Stimulated activated CD8-positive, alpha-beta memory T cell treated with anti-CD3 and anti-CD28 coated beads, Interleukin-4, amount 100 ng/mL, for 1 hour (primary cell): ENCODE data around the gene LRP10.

Experiments used
- DNase-seq, 2 donors: peaks; one replicate each; pipeline ENCODE4 v3.0.0-alpha.2; 2020; ENCODE audit warnings: low read depth in 2 of 2, low spot score in 1 of 2

LRP10 gene

DNA sequence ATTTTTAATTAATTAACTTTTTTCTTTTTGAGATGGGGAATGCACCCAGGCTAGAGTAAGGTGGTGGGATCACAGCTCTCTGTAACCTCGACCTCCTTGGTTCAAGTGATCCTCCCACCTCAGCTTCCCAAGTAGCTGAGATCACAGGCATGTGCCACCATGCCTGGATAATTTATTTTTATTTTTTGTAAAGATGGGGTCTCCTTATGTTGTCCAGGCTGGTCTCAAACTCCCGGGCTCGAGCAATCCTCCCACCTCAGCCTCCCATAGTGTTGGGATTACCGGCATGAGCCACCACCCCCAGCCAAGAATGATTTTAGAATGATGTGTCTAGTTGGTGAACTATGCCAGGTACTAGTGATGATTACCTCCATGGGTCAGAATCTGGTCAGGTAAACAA lies 6.6 kb upstream of the LRP10 start:
- no peak for DNase-seq

DNA sequence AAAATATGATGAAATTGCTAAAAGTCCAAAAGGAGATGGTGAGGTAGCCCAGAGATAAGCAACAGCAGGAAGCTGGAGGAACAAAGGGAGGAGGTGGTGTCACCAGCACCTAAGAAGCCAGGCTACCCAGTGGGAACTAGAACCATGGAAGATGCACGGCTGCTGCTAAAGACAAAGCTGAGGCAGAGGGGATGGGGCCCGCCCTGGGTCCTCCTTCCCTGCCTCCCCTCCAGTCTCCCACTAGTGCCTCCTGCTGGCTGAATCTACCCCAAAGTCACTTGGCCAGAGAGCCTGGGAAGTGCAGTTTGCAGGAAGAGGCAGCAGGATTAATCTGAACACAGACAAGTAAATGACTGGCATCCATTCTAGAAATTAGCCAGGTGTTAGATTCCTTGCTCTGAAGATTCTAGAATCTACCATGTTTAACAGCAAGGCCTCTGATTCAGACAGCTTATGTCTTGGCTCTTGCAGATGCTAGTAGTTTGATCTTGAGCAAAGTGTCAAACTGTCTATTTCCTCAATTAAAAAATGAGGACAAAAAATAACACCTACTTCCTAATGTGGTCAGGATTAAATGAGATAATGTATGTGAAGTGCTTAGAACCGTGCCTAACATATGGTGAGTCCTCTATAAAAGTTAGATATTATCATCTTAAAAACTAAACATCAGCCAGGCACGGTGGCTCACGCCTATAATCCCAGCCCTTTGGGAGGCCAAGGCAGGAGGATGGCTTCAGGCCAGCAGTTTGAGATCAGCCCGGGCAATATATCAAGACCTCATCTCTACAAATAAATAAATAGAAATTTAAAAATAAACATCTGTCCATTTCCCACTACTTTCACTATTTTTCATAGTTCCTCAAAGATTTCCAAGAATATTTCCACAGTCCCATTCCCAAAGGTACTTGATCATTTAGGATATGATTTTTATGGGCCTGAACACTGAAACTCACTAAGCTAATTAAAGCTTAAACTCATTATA lies 5.8 kb upstream of the LRP10 start:
- DNase-seq = no peak

DNA sequence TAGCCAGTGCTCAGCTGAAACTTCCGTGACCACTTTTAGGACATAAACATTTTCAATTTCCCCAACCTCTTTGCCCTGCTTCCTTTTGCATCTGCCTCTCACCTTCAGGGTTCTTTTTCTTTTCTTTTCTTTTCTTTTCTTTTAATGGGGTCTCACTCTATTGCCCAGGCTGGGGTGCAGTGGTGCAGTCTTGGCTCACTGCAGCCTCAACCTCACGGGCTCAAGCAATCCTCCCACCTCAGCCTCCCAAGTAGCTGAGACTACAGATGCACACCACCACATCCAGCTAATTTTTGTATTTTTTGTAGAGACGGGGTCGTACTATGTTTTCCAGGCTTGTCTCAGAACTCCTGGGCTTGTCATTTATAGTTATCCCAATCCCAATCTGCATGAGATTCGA lies 4.7 kb upstream of the LRP10 start:
- DNase-seq = no peak

DNA sequence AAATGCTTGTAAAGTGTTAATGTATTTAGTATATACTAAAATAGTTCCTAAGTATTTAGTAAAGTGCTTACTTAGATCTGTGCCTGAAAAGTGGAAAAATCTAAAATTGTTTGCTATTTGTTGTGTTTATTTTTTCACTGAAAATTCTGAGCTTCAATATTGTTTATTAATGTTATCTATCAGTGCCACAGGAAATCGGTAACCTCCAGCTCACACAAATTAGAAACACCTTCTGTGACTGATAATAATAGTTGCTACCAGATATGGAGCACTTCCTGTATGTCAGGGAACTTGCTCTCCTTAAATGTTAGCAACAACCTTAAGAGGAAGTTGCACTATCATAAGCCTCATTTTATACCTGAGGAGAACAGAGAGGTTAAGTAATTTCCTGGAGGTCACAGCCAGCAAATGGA lies 723 bp upstream of the LRP10 start:
- no peak for DNase-seq

DNA sequence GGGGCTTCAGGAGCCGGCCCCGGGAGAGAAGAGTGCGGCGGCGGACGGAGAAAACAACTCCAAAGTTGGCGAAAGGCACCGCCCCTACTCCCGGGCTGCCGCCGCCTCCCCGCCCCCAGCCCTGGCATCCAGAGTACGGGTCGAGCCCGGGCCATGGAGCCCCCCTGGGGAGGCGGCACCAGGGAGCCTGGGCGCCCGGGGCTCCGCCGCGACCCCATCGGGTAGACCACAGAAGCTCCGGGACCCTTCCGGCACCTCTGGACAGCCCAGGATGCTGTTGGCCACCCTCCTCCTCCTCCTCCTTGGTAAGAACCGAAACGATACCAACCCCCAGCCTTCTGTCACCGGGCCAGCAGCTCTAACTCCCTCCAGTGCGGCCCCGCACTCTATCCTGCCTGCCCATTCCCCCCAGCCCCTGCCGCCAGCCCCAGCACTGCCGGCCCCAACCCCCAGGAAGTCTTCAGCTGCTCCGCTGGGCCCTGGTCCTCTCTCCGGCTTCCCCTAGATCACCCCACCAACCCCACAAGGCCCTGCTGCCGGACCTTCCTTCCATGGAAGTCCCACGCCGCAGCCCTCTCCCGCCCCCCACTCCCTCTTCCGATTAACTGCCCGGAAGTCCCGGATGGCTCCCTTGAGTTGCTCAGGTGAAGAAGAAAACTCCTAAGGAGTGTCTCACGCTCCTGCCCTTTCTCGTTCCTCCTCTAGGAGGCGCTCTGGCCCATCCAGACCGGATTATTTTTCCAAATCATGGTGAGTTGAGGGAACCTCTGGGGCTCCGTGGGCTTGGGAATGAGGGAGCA lies 693 bp downstream of the LRP10 start:
- peak; percentile 39 to 46 for DNase-seq

DNA sequence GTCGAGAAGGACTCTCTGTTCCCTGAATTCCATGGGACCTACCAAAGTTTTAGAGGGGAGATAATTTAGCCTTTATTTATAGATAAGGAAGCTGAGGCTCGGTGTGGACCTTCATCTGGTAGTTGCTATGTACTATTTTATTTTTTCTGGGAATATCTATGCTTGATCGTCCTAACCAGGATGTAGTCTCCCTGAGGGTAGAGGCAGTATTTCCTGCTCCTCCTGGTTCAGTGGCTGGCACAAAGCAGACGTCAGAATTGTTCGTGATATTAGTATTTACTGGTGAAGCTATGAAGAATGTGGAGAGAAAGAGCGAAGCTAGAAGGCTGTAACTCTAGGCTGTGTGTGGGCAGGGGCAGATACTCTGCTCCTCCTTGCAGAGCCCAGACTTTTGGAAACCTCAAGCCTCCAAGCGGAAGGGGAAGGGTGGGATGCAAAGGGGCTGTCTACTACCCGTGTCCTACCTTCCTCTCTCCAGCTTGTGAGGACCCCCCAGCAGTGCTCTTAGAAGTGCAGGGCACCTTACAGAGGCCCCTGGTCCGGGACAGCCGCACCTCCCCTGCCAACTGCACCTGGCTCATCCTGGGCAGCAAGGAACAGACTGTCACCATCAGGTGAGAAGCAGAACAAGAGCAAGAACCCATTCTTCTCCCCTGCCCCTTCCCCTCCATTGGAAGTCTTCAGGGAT lies 1.4 kb downstream of the LRP10 start:
- DNase-seq = no peak

DNA sequence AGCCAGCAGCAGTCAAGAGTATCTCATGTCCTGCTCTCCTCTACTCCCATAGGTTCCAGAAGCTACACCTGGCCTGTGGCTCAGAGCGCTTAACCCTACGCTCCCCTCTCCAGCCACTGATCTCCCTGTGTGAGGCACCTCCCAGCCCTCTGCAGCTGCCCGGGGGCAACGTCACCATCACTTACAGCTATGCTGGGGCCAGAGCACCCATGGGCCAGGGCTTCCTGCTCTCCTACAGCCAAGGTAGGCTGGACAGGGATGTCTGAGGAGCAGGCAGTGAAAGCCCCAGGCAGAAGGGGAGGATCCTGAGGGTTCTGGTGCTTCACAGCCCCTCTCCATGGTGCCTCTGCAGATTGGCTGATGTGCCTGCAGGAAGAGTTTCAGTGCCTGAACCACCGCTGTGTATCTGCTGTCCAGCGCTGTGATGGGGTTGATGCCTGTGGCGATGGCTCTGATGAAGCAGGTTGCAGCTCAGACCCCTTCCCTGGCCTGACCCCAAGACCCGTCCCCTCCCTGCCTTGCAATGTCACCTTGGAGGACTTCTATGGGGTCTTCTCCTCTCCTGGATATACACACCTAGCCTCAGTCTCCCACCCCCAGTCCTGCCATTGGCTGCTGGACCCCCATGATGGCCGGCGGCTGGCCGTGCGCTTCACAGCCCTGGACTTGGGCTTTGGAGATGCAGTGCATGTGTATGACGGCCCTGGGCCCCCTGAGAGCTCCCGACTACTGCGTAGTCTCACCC lies 3.6 kb downstream of the LRP10 start:
- no peak for DNase-seq

DNA sequence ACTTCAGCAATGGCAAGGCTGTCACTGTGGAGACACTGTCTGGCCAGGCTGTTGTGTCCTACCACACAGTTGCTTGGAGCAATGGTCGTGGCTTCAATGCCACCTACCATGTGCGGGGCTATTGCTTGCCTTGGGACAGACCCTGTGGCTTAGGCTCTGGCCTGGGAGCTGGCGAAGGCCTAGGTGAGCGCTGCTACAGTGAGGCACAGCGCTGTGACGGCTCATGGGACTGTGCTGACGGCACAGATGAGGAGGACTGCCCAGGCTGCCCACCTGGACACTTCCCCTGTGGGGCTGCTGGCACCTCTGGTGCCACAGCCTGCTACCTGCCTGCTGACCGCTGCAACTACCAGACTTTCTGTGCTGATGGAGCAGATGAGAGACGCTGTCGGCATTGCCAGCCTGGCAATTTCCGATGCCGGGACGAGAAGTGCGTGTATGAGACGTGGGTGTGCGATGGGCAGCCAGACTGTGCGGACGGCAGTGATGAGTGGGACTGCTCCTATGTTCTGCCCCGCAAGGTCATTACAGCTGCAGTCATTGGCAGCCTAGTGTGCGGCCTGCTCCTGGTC lies 4.3 kb downstream of the LRP10 start:
- DNase-seq = no peak

DNA sequence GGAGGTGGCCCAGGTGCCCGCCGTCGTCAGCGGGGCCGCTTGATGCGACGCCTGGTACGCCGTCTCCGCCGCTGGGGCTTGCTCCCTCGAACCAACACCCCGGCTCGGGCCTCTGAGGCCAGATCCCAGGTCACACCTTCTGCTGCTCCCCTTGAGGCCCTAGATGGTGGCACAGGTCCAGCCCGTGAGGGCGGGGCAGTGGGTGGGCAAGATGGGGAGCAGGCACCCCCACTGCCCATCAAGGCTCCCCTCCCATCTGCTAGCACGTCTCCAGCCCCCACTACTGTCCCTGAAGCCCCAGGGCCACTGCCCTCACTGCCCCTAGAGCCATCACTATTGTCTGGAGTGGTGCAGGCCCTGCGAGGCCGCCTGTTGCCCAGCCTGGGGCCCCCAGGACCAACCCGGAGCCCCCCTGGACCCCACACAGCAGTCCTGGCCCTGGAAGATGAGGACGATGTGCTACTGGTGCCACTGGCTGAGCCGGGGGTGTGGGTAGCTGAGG lies 5.5 kb downstream of the LRP10 start:
- no peak for DNase-seq

DNA sequence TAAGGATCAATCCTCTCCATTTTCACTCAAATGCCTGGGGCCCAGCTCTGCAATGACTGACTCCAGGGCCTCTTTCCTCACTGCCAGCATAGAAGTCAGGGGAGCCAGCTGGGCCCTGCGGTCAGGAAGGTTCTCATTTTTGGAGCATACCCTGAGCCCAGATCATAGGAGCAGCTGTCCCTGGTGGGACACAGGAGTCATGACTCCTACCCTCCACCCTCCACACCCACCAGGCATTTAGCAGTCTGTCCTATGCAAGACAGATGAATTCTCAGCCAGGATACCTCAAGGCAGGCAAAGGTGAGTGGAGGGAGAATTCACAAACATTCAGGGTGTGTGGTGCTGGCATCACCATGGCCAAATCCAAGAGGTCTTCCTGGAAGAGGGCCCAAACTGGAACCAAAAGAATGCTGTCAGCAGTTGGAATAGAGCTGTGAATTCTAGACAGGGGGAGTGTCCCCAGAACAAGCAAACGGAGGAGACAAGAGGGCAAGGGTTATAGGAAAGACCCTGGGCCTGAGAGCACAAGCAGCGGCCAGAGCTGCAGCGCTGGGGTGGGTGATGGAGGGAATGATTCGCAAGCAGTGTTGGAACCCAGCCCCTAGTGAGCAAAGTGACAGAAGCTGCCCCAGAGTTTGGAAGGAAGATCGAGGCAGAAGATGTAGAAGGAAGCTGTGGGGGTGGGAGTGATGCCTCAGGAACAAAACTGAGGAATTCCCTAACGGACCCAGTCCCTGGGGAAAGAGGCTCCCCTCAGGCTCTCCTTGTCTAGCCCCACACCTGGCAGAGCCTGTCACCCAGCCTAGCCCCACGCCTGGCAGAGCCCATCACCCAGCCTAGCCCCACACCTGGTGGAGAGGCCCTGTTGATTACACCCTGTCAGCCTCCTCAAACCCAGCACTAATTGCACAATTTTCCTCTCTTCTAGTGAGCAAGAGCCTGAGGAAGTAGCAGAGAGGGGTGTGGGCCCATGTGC lies 7.0 kb downstream of the LRP10 start:
- no peak for DNase-seq

DNA sequence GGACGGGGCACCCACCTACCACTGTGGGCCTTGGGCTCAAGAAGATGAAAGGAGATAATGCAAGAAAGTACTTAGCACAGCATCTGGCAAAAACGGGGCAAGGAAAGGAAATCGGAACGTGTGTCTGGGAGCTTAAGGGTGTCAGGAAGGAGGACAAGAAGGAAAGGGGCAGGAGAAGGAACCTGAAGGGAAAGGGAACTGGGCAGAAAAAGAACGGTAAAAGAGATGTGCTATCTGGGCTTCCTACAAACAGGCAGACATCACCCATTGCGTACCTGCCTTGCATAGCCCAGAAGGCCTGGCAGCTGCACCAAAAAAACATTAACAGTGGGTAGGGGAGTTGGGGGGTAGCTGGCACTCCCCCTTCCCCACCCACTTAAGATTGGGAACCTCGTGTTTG lies 10.5 kb downstream of the LRP10 start:
- DNase-seq = no peak

DNA sequence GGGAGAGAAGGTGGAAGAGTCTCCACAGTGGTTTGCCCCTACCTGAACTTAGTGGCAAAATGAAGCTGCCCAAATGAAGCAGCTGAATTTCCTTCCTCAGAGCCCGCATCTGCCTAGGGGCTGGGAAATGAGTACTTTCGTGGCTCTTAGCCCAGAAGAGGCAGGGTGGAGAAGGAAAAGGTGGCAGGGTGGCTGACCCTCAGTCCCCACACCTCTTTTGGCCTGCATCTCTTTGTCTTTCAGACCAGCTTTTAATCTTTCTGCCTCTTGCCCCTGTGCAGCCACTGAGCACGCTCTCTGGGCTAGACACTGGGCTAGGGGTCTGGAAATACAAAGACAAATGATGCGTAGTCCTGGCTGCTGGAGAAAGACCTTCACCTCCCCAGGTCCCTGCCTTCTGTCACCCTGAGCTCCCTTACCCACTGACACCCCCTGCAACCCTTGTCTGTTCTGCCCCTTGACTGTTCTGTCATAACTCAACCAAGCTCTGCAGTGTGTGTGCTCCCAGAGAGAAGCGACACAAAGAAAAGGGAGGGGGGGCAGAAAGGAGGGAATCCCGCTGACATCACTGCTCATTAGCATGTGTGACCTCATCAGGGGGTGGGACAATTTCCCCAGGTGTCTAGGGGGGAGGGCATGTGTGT lies 11.1 kb downstream of the LRP10 start:
- DNase-seq = no peak

DNA sequence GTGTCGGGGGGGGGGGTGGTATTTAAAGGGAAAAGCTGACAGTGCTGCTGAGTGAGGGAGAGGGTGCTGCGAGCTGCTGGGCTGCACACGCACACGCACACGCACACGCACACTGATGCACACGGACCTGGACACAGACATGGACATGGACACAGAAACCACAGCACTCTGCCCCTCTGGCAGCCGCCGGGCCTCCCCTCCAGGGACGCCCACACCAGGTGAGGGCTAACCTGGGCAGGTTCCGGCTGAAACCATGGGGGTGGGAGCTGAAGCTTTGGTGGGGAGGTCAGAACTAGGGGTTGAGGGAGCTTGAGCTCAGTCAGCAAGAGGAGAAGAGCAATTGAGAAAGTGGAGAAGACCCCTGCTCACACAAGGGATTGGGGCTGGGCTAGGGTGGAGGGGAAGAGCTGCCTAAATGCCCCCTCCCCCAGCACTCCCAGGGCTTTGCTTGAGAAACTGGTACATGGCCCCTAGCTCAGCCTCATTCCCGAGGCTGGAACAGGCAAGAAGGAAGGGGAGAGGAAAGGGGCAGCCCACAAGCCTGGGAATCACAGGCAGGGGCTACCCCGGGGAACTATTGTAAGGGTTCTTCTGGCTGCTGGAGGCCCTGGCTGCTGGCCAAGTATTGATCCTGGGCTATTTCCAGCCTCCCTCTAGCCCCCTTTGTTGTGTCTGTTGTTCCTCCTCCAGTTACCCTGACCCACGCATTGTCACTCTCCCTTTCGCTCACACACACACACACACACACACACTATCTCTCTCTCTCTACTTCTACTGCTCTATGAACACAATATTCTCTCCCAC lies 11.8 kb downstream of the LRP10 start, which contains the start of gene REM2:
Gene REM2 (plus strand): TSS at position 50 of the 804 bp plus-strand sequence. CDS start 66 bp downstream, at position 116.
- DNase-seq = no peak

DNA sequence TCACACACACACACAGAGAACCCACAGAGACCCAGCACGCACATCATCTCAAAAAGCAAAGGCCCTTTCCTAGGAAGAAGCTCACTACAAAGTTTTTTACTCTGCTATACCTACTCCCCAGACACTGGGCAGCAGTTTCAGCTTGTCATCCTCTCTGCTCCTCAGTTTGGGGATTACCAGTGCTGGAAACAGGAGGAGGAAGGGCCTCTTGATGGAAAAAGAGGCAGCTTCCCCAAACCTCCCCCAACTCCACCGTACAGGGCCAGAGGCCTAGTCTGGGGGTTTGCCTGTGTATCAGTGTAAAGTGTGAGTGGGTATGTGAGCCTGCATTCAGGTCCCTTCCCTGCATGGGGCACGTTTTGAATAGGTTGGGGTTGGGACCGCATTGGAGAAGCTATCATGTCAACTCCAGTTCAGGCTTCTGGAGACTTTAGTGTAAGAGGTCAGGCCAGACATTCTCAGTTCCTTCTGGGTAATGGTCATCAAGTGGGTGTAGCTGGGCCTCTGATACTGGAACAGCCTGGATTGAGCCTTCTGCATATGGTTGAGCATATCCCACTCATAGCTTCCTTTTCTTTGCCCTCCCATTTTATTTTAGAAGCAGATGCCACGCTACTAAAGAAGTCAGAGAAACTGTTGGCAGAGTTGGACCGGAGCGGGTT lies 12.7 kb downstream of the LRP10 start:
- no peak for DNase-seq

DNA sequence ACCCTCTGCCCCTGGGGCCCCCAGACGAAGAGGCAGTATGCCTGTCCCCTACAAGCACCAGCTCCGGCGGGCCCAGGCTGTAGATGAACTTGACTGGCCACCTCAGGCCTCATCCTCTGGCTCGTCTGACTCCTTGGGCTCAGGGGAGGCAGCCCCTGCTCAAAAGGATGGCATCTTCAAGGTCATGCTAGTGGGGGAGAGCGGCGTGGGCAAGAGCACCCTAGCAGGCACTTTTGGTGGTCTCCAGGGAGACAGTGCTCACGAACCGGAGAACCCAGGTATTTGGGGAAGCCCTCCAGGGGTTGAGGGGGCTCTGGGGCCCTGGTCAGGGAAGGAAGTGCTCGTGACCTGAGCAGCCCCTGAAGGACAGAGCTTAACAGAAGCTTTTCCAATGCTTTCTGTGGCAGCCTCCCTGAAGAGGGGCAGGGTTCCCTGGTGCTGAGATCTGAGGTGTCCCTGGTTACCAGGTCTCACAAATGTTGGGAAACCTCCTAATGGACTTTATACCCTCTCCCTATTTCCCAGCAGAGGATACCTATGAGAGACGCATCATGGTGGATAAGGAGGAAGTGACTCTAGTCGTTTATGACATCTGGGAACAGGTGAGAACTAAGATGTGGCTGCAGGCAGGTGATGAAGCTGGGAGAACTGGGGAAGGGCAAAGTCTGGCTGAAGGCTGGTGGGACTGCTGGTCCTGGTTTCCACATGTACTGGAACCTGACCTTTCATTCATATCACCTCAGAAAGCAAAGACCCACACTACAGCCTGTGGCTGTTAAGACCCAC lies 13.4 kb downstream of the LRP10 start:
- no peak for DNase-seq

DNA sequence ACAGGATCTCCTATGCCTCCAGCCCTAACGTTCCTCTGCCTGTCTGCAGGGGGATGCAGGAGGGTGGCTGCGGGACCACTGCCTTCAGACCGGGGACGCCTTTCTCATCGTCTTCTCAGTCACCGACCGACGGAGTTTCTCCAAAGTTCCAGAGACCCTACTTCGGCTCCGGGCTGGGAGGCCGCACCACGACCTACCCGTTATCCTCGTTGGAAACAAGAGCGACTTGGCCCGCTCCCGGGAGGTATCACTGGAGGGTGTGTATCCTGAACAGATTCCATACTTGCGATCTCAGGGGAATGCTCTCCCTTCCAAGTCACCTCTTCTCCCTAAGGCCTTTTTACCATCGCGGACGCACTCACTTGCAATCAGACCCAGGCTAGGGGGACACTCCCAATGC lies 14.4 kb downstream of the LRP10 start:
- no peak for DNase-seq
